Keratinocyte (primary cell): ENCODE measurements around the gene ADARB2. TPM values are rescaled to one million over a fixed set of nuclear protein-coding genes. Genes with fewer than 3 reads are reported as not detected.

ENCODE experiments used
- DNase-seq: peaks from one replicate; pipeline ENCODE4 v3.0.0-alpha.2; 2011; ENCODE audit warnings: low read depth, missing footprints, low spot score
- FAIRE-seq: peaks from 2 replicates; lab custom pipeline; 2011; peaks lifted over from hg19 to GRCh38; lab: Jason Lieb, UNC
- H2AFZ ChIP-seq: 2 replicates; pipeline ENCODE4 v1.6.0; 2012; ENCODE audit warnings: low read length, control low read depth, inconsistent platforms; ENCODE audit not compliant: control insufficient read depth
- H3K27ac ChIP-seq: 2 replicates; pipeline ENCODE4 v1.5.1; 2011; ENCODE audit warnings: low read length; ENCODE audit not compliant: control insufficient read depth, insufficient read depth
- H3K27me3 ChIP-seq: 3 replicates; pipeline ENCODE4 v1.6.0; 2011; ENCODE audit warnings: low read length; ENCODE audit not compliant: control insufficient read depth, insufficient read depth; ENCODE audit errors: extremely low read depth
- H3K36me3 ChIP-seq, 2 experiments: 2 replicates in 1 of 2; 3 replicates in 1 of 2; pipeline ENCODE4 v1.5.1; 2011; ENCODE audit warnings: low read length in 2 of 2, mild to moderate bottlenecking in 1 of 2; ENCODE audit not compliant: control insufficient read depth in 2 of 2, insufficient read depth in 2 of 2; ENCODE audit errors: extremely low read depth in 1 of 2
- H3K4me1 ChIP-seq: 3 replicates; pipeline ENCODE4 v1.5.1; 2011; ENCODE audit warnings: low read length; ENCODE audit not compliant: control insufficient read depth, insufficient read depth; ENCODE audit errors: extremely low read depth
- H3K4me2 ChIP-seq: 3 replicates; pipeline ENCODE4 v1.6.0; 2011; ENCODE audit warnings: low read depth, low read length; ENCODE audit not compliant: control insufficient read depth, insufficient read depth; ENCODE audit errors: extremely low read depth
- H3K4me3 ChIP-seq, 3 experiments: fragments of 200-600 bp in 1 of 3; sonication (generic) in 1 of 3; 2 replicates in 2 of 3; 3 replicates in 1 of 3; pipeline ENCODE4 v1.5.1; 2011 to 2016; ENCODE audit warnings: low read length in 3 of 3, mild to moderate bottlenecking in 3 of 3, control low read depth in 2 of 3, inconsistent platforms in 1 of 3, low read depth in 1 of 3, mixed read lengths in 1 of 3, mixed run types in 1 of 3, moderate library complexity in 1 of 3; ENCODE audit not compliant: control insufficient read depth in 2 of 3, insufficient read depth in 2 of 3; ENCODE audit errors: extremely low read depth in 1 of 3
- H3K79me2 ChIP-seq: 2 replicates; pipeline ENCODE4 v1.6.0; 2012; ENCODE audit warnings: low read length; ENCODE audit not compliant: control insufficient read depth, insufficient read depth
- H3K9ac ChIP-seq: 3 replicates; pipeline ENCODE4 v1.6.0; 2011; ENCODE audit warnings: low read length; ENCODE audit not compliant: control insufficient read depth, insufficient read depth; ENCODE audit errors: extremely low read depth
- H3K9me1 ChIP-seq: 3 replicates; pipeline ENCODE4 v1.6.0; 2011; ENCODE audit warnings: low read length; ENCODE audit not compliant: control insufficient read depth, insufficient read depth; ENCODE audit errors: extremely low read depth
- H3K9me3 ChIP-seq: 2 replicates; pipeline ENCODE4 v1.5.1; 2012; ENCODE audit warnings: low read depth, low read length; ENCODE audit not compliant: control insufficient read depth
- H4K20me1 ChIP-seq: 3 replicates; pipeline ENCODE4 v1.6.0; 2011; ENCODE audit warnings: low read length; ENCODE audit not compliant: control insufficient read depth, insufficient read depth; ENCODE audit errors: extremely low read depth
- CTCF ChIP-seq, 3 experiments: IDR thresholded peaks in 1 of 3; conservative IDR thresholded peaks in 1 of 3; optimal IDR thresholded peaks in 1 of 3; 2 replicates in 2 of 3; 3 replicates in 1 of 3; pipeline versions ENCODE3 to v1.5.1; 2011; ENCODE audit warnings: low read length in 3 of 3, mild to moderate bottlenecking in 3 of 3, moderate library complexity in 2 of 3, control low read depth in 1 of 3, inconsistent platforms in 1 of 3; ENCODE audit not compliant: insufficient read depth in 2 of 3; ENCODE audit errors: extremely low read depth in 1 of 3
- EZH2 ChIP-seq: IDR thresholded peaks from one replicate; pipeline ENCODE4 v1.6.1; 2012; ENCODE audit warnings: inconsistent platforms, mild to moderate bottlenecking, low read length, moderate library complexity
- dilution Hi-C: fragments of 300-500 bp; cut with MboI; formaldehyde crosslinking; loops from one replicate; pipeline ENCODE4 v1.7.0; 2020; ENCODE audit warnings: low sequenced_read_pairs; ENCODE audit not compliant: extremely low pct_ligation_motif_present
- polyA plus RNA-seq, 5 experiments: library from polyadenylated mRNA; depleted of rRNA in 3 of 5; stranded (reverse) in 3 of 5; stranded (forward) in 1 of 5; unstranded in 1 of 5; fragments of >200 nt; gene quantifications; 1 replicate in 1 of 5; 2 replicates in 3 of 5; 3 replicates in 1 of 5; pipeline versions ENCODE4 v1.2.1 to v1.2.3, GENCODE V29; 2011 to 2012; ENCODE audit warnings: missing spikeins in 2 of 5, low read depth in 1 of 5, low replicate concordance in 1 of 5

Gene ADARB2
- polyA plus RNA-seq, 1 donor (not counting 4 experiments of a cell fraction or from before 2014, with no cell fraction given): not detected

DNA sequence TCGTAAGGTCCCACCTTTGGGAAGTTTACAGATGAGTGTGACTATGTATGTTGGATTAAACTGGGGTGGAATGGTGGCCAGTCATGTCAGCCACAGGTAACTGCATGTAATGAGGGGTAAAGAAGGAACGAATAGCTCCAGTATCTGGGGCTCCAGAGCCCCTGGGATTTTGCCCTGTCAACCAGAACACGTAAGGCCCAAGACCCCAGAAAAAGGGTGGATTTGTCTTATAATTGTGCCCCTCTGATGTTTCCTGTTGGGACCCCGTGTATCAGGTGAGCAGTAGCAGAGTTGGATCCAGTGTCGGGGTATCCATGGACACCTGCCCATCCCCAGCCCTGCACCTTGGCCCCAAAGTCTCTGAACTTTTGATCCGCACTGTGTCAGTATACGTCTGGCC is 76.9 kb downstream of the ADARB2 start:
- FAIRE-seq: no peak
- no peak for DNase-seq
- no peaks in the 10 kb centered on the region for H3K79me2 ChIP-seq
- H3K27me3 ChIP-seq: no peaks in the 10 kb centered on the region
- TF ChIP-seq CTCF (optimal IDR thresholded peaks at IDR 0.05 in 1 of 3, IDR thresholded peaks at IDR 0.05 in 1 of 3, conservative IDR thresholded peaks at IDR 0.05 in 1 of 3; ENCODE audit: extremely low read depth in 1 of 3, insufficient read depth in 2 of 3, low read length in 3 of 3) (no peak), EZH2 (no peak)
- H3K4me3 ChIP-seq: no peak overlapping the region
- no peaks in the 10 kb centered on the region for H3K4me1 ChIP-seq
- H3K9me1 ChIP-seq: no peaks in the 10 kb centered on the region
- no peak overlapping the region for H3K4me2 ChIP-seq
- no peak overlapping the region for H3K27ac ChIP-seq
- H3K9me3 ChIP-seq: no peaks in the 10 kb centered on the region
- no peaks in the 10 kb centered on the region for H4K20me1 ChIP-seq
- dilution Hi-C loops: no loop called here
- no peaks in the 10 kb centered on the region for H3K36me3 ChIP-seq
- H2AFZ ChIP-seq: no peak overlapping the region
- no peak overlapping the region for H3K9ac ChIP-seq

DNA sequence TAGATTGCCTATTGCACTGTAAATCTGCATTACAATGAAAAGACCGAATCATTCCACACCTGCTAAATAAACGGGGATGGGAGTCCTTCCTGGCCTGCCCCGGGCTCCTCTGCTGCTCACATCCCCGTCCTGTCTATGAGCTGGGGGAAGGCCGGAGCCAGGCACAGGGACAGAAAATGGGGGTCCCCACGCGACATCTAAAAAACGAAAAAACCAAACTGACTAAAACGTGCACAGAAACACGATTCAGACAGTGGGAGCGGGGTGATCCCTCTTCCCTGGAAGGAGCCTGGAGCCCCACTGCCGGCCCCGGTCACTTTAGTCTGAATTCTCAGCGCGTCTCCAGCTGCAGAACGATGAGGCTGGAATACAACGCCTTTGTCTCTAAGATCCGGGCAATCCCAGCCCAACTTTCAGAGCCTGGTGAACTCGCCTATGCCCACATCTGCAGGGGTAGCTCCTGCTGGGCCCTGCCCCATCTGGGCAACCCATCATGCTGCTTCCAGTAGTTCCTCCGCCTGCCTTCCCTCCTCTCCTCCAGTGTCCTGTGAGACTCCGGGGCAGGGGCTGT is 78.0 kb downstream of the ADARB2 start:
- no peak overlapping the region for H3K9ac ChIP-seq
- no peaks in the 10 kb centered on the region for H3K9me3 ChIP-seq
- no peak overlapping the region for H2AFZ ChIP-seq
- no peak overlapping the region for H3K4me2 ChIP-seq
- no peaks in the 10 kb centered on the region for H3K27me3 ChIP-seq
- TF ChIP-seq CTCF (optimal IDR thresholded peaks at IDR 0.05 in 1 of 3, IDR thresholded peaks at IDR 0.05 in 1 of 3, conservative IDR thresholded peaks at IDR 0.05 in 1 of 3; ENCODE audit: extremely low read depth in 1 of 3, insufficient read depth in 2 of 3, low read length in 3 of 3): no peak
- TF ChIP-seq EZH2: no peak
- dilution Hi-C loops: no loop called here
- H3K79me2 ChIP-seq: no peaks in the 10 kb centered on the region
- no peak overlapping the region for H3K4me3 ChIP-seq
- no peaks in the 10 kb centered on the region for H3K4me1 ChIP-seq
- DNase-seq (no peak), FAIRE-seq (no peak)
- no peaks in the 10 kb centered on the region for H3K36me3 ChIP-seq
- H3K9me1 ChIP-seq: no peaks in the 10 kb centered on the region
- H3K27ac ChIP-seq: no peak overlapping the region
- no peaks in the 10 kb centered on the region for H4K20me1 ChIP-seq
